Breast epithelium (tissue), 3 donors: ENCODE data around the gene ADAMTS2.

Experiments
- CTCF ChIP-seq, 3 donors: fragments of 450-650 bp; IDR thresholded peaks; one replicate each; pipeline ENCODE4 v1.5.1; 2016 to 2017; ENCODE audit warnings: antibody characterized with exemption in 3 of 3, mild to moderate bottlenecking in 3 of 3, moderate library complexity in 3 of 3
- POLR2AphosphoS5 ChIP-seq, 3 donors: sonication (generic); formaldehyde crosslinking; IDR thresholded peaks; one replicate each; pipeline ENCODE4 v1.6.1; 2017; ENCODE audit warnings: antibody characterized with exemption in 3 of 3

- no peak for TF ChIP-seq CTCF (IDR thresholded peaks at IDR 0.05)
- TF ChIP-seq POLR2AphosphoS5 (IDR thresholded peaks at IDR 0.05): no peak
These were observed 121.7 kb downstream of the ADAMTS2 start for GRCh38 chr5:179223528-179223927.
